Measurements from ENCODE around the gene CA6. TPM values are rescaled to one million over a fixed set of nuclear protein-coding genes. Genes with fewer than 3 reads are reported as not detected.

The CA6 gene
- total RNA-seq, 3 donors from 2014 or later, result not detected

DNA sequence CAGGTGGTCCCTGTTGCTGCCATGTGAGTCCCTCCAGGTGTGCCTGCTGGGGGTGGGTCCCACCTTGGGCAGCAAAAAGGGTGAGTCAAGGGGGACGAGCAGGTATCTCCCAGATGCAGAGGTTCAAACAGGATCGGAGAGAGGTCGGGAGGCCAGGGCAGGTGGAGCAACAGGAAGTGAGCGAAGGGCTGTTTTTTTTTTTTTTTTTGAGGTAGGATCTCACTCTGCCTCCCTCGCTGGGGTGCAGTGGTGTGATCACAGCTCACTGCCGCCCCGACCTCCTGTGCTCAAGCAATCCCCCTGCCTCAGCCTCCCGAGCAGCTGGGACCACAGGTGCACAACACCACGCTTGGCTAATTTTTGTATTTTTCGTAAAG lies 41.1 kb downstream of the CA6 start:
- Histone ChIP-seq H3K27ac (peak overlapping the region; percentile 55 to 72), H3K4me3 (no peak overlapping the region), H3K9me3 (no peaks in the 10 kb centered on the region), H3K4me1 (no peaks in the 10 kb centered on the region), H3K36me3 (no peaks in the 10 kb centered on the region), H3K27me3 (no peaks in the 10 kb centered on the region)
- DNase-seq (ENCODE audit: low spot score in 2 of 2), result no peak
- TF ChIP-seq, protein P1, sequence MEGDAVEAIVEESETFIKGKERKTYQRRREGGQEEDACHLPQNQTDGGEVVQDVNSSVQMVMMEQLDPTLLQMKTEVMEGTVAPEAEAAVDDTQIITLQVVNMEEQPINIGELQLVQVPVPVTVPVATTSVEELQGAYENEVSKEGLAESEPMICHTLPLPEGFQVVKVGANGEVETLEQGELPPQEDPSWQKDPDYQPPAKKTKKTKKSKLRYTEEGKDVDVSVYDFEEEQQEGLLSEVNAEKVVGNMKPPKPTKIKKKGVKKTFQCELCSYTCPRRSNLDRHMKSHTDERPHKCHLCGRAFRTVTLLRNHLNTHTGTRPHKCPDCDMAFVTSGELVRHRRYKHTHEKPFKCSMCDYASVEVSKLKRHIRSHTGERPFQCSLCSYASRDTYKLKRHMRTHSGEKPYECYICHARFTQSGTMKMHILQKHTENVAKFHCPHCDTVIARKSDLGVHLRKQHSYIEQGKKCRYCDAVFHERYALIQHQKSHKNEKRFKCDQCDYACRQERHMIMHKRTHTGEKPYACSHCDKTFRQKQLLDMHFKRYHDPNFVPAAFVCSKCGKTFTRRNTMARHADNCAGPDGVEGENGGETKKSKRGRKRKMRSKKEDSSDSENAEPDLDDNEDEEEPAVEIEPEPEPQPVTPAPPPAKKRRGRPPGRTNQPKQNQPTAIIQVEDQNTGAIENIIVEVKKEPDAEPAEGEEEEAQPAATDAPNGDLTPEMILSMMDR (IDR thresholded peaks at IDR 0.05), result peak in 1 of 3 donors; percentile 4
- no peak for TF ChIP-seq POLR2A (IDR thresholded peaks at IDR 0.05)
- intact Hi-C loops (cut with DNase I; ENCODE audit: low total_unique reads), result loop anchor here (5.0 kb wide), 1 partner anchor 980 kb away; no protein-coding TSS in a partner anchor

DNA sequence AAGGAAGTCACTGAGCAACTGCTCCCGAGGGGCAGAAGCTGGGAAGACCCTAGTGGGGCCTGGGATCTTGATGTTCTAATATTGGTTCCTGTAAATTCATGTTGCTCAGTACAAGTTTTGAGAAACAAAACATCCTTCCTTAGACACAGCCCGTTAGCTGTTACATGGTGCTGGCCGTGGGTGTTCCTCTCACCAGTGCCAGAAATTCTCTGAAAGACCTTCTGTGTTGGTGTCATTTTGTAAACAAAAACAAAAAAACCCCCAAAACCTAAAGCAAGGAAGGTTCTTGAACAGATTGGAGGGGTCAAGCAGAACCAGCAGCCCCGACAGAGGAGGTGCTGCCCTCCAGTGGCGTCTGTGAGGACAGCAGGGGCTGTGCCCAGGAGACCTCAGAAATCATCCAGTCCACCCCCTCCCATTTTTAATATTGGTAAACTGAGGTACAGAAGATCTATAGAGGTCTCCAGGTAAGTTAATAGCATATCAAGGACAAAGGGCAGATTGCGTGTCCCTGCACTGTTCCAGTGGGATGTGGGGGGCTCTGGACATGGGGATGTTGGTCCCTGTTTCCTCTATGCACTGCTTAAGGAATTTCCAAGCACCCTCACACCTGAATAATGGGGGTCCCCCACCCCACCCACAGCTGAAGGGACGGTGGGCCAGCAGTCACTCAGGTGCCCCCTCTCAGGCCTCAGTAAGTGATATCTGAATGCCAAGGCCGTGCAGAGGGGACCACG lies 42.4 kb downstream of the CA6 start:
- DNase-seq (ENCODE audit: low spot score in 2 of 2), result peak in 1 of 2 donors; percentile 44
- H3K27me3 ChIP-seq, result no peaks in the 10 kb centered on the region
- TF ChIP-seq POLR2AphosphoS5 (IDR thresholded peaks at IDR 0.05) (no peak), POLR2A (IDR thresholded peaks at IDR 0.05) (no peak)
- TF ChIP-seq, protein P1 (IDR thresholded peaks at IDR 0.05), result peak; percentile 70 to 91 (median 74)
- no peak overlapping the region for H3K4me3 ChIP-seq
- peak overlapping the region; percentile 22 to 45 for H3K27ac ChIP-seq
- no peaks in the 10 kb centered on the region for H3K9me3 ChIP-seq
- no peaks in the 10 kb centered on the region for H3K36me3 ChIP-seq
- H3K4me1 ChIP-seq, result no peaks in the 10 kb centered on the region
- intact Hi-C loops (cut with DNase I; ENCODE audit: low total_unique reads), result loop anchor here (5.0 kb wide), 1 partner anchor 981 kb away; no protein-coding TSS in a partner anchor

DNA sequence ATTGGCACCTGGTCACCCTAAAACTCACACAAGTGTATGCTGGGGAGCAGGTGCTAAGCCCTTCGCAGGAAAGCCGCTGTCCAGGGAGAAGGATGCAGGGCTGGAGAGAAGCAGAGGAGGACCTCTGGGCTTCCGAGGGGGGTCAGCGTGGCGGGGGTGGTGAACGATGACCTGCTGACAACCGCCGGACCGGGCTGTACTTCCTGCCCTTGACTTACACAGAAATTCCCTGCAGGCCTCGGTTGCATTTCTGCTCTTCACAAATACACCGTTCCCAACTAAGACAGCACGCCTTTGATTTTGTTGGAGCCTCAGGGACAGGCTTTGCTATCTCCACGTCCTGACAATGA lies 42.9 kb downstream of the CA6 start:
- intact Hi-C loops (cut with DNase I; ENCODE audit: low total_unique reads), result loop anchor here (5.0 kb wide), 1 partner anchor 981 kb away; no protein-coding TSS in a partner anchor
- Histone ChIP-seq H3K4me1 (no peaks in the 10 kb centered on the region), H3K27me3 (no peaks in the 10 kb centered on the region), H3K9me3 (no peaks in the 10 kb centered on the region), H3K27ac (no peak overlapping the region), H3K4me3 (no peak overlapping the region), H3K36me3 (no peaks in the 10 kb centered on the region)
- no peak for DNase-seq (ENCODE audit: low spot score in 2 of 2)
- no peak for TF ChIP-seq POLR2AphosphoS5 (IDR thresholded peaks at IDR 0.05)
- TF ChIP-seq, protein P1 (IDR thresholded peaks at IDR 0.05), result no peak
- TF ChIP-seq POLR2A (IDR thresholded peaks at IDR 0.05), result no peak

DNA sequence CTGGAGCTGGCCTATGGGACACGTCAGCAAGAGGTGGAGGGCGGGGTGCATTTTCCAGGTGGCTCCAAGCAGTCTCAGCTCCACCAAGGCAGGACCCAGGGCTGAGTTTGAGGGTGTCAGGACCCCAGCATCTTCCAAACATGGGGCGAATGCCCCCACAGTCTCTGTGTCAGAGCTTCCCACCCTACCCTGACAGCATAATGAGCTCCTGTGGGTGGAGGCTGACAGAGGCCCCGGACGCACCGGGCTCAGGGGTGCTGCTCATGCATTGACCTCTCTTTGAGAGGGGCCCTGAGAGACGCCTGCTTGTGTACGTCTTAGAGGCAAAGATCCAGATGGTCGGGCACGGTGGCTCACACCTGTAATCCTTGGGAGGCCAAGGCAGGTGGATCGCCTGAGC lies 43.4 kb downstream of the CA6 start:
- Histone ChIP-seq H3K4me1 (no peaks in the 10 kb centered on the region), H3K27ac (no peak overlapping the region), H3K27me3 (no peaks in the 10 kb centered on the region), H3K4me3 (no peak overlapping the region), H3K36me3 (no peaks in the 10 kb centered on the region), H3K9me3 (no peaks in the 10 kb centered on the region)
- no peak for DNase-seq (ENCODE audit: low spot score in 2 of 2)
- TF ChIP-seq, protein P1 (IDR thresholded peaks at IDR 0.05), result no peak
- TF ChIP-seq POLR2A (IDR thresholded peaks at IDR 0.05) (no peak), POLR2AphosphoS5 (IDR thresholded peaks at IDR 0.05) (no peak)
- intact Hi-C loops (cut with DNase I; ENCODE audit: low total_unique reads), result loop anchor here (5.0 kb wide), 1 partner anchor 982 kb away; no protein-coding TSS in a partner anchor

DNA sequence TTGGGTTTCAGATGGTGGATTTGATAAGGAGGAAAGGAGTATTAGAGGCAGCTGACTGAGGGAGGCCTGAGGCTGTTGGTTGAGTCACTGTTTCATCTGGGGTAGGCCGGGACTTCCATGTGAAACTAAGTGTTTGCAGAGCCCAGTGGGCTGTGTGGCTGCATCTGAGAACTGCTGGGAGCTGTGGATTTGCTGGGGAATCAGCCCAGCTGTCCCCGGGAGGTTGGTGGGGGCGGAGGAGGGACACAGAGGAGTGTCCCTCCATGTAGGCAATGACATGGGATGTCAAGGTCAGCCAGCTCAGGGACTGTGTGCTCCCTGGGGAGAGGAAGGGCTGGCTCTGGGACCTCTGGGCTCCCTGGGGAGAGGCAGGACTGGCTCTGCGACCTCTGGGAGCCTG lies 44.2 kb downstream of the CA6 start:
- intact Hi-C loops (cut with DNase I; ENCODE audit: low total_unique reads), result loop anchor here (5.0 kb wide), 1 partner anchor 983 kb away; no protein-coding TSS in a partner anchor
- DNase-seq (ENCODE audit: low spot score in 2 of 2), result no peak
- no peaks in the 10 kb centered on the region for H3K9me3 ChIP-seq

More for the DNA sequence above, 44.2 kb downstream of the CA6 start:
- H3K27me3 ChIP-seq, result no peaks in the 10 kb centered on the region
- no peak for TF ChIP-seq POLR2A (IDR thresholded peaks at IDR 0.05)
- TF ChIP-seq, protein P1 (IDR thresholded peaks at IDR 0.05), result no peak
- TF ChIP-seq POLR2AphosphoS5 (IDR thresholded peaks at IDR 0.05), result no peak
- no peak overlapping the region for H3K27ac ChIP-seq
- no peak overlapping the region for H3K4me3 ChIP-seq
- no peaks in the 10 kb centered on the region for H3K36me3 ChIP-seq
- no peaks in the 10 kb centered on the region for H3K4me1 ChIP-seq

Data from breast epithelium (tissue), 4 donors.